RWPE1 (cell line): Measurements from ENCODE around the gene SPIRE2.

Source experiments
- CTCF ChIA-PET: fragments of 350-600 bp; sonication (Branson Sonifier 250); formaldehyde crosslinking; extraction: SDS; loops from one replicate; lab custom pipeline; 2021; lab: Yijun Ruan, JAX
- POLR2A ChIA-PET: fragments of 400-600 bp; formaldehyde crosslinking; extraction: SDS; loops from one replicate; lab custom pipeline; 2020; ENCODE audit warnings: antibody characterized with exemption; ENCODE audit not compliant: low non-redundant PET; lab: Yijun Ruan, JAX
- DNase-seq: peaks from one replicate; pipeline ENCODE4 v3.0.0; 2012; ENCODE audit warnings: low spot score
- H3K27ac ChIP-seq: fragments of 450-650 bp; 2 replicates; pipeline ENCODE4 v1.5.1; 2017
- TF ChIP-seq, protein P1 (sequence below): fragments of 450-650 bp; conservative IDR thresholded peaks from 2 replicates; pipeline ENCODE4 v1.5.1; 2017; ENCODE audit warnings: low read depth, mild to moderate bottlenecking

Gene SPIRE2

GRCh38 chr16:89887243-89887642 is 59.0 kb downstream of the SPIRE2 start:
- no peak overlapping the region for H3K27ac ChIP-seq
- TF ChIP-seq, protein P1, sequence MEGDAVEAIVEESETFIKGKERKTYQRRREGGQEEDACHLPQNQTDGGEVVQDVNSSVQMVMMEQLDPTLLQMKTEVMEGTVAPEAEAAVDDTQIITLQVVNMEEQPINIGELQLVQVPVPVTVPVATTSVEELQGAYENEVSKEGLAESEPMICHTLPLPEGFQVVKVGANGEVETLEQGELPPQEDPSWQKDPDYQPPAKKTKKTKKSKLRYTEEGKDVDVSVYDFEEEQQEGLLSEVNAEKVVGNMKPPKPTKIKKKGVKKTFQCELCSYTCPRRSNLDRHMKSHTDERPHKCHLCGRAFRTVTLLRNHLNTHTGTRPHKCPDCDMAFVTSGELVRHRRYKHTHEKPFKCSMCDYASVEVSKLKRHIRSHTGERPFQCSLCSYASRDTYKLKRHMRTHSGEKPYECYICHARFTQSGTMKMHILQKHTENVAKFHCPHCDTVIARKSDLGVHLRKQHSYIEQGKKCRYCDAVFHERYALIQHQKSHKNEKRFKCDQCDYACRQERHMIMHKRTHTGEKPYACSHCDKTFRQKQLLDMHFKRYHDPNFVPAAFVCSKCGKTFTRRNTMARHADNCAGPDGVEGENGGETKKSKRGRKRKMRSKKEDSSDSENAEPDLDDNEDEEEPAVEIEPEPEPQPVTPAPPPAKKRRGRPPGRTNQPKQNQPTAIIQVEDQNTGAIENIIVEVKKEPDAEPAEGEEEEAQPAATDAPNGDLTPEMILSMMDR = no peak
- ChIA-PET CTCF (no interaction called here), POLR2A (no interaction called here)
- no peak for DNase-seq

- DNase-seq = no peak
- TF ChIP-seq, protein P1 = no peak
- CTCF ChIA-PET = no interaction called here
- POLR2A ChIA-PET = no interaction called here
- H3K27ac ChIP-seq = peak overlapping the region; percentile 9; the same call in 1 of the 2 replicates
Observed at GRCh38 chr16:89890200-89890599, 61.9 kb downstream of the SPIRE2 start.

- H3K27ac ChIP-seq = no peak overlapping the region
- CTCF ChIA-PET = no interaction called here
- no peak for DNase-seq
- POLR2A ChIA-PET = no interaction called here
- TF ChIP-seq, protein P1 = no peak
Observed at GRCh38 chr16:89890886-89891657, 62.8 kb downstream of the SPIRE2 start.

DNA sequence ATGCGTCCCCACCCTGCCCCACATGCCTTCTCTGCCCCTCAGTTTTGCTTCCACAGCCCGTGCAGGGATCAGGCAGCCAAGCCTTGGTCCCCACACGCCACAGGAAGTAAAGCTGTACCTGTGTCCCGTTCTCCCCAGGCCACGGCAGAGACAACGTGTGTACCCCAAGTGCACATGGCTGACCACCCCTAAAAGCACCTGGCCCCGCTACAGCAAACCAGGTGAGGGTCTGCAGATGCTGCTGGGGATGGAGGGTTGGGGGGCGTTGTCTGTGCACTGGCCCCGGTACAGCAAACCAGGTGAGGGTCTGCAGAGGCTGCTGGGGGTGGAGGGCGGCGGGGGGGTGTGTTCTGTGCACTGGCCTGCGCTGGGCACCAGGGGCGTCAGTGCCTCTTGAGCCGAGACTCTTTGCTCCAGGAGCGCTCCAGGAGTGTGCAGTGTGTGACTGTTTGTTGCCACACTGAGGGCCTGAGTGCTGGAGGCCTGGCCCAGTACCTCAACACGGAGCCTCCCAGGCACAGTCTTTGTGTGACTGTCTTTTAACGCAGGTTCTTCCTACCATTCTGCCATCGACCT is 63.9 kb downstream of the SPIRE2 start:
- DNase-seq = no peak
- no peak overlapping the region for H3K27ac ChIP-seq
- POLR2A ChIA-PET = no interaction called here
- CTCF ChIA-PET = no interaction called here
- TF ChIP-seq, protein P1 = no peak

- H3K27ac ChIP-seq = no peak overlapping the region
- CTCF ChIA-PET = no interaction called here
- TF ChIP-seq, protein P1 = no peak
- DNase-seq = no peak
- POLR2A ChIA-PET = no interaction called here
Observed at GRCh38 chr16:89892635-89893034, 64.4 kb downstream of the SPIRE2 start.

DNA sequence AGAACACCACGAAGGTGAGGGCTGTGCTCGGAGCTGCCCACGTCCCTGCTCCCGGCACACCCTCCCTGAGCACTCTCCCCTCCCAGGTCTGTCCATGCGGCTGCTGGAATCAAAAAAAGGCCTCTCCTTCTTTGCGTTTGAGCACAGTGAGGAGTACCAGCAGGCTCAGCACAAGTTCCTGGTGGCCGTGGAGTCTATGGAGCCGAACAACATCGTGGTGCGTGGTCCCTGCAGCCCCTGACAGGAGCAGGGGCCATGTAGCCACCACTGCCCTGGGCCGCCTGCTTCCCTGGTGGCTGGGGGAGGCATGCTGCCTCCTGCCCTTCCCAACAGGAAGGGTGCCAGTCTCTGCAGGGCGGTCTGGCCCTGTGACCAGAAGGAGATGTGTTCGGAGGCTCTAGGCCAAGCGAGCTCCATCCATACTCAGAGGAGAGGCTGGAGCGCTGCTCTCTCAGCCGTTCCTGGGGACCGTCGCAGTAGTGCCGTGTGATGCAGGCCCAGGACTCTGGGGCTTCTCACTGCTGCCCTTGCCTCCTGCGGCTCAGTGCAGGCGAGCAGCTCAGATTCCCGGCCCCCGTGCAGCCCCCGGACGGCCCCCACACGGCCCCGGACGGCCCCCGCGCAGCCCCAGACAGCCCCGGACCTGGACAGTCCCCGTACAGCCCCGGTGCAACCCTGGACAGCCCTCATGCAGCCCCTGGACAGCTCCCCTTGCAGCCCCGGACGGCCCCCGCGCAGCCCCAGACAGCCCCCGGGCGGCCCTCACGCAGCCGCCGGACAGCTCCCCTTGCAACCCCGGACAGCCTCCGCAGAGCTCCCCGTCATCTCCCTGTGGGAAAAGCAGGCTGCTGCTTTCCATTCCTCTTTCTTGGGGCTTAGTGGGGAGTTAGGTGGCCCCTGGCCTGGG is 65.6 kb downstream of the SPIRE2 start:
- CTCF ChIA-PET = interaction anchor here (0.7 kb wide), 2 partner anchors 12 to 17 kb away, joined by 4 read pairs; no protein-coding TSS in a partner anchor

More for the DNA sequence above, 65.6 kb downstream of the SPIRE2 start:
- POLR2A ChIA-PET = no interaction called here
- no peak for DNase-seq
- TF ChIP-seq, protein P1 = no peak
- 0 out of 2 replicates have a peak overlapping the region, but pooled peaks have one; percentile 15 for H3K27ac ChIP-seq
